HG02885 (cell line): Measurements from ENCODE around the gene IFT122.
"Not testable (repeated sequence)": the region's sequence is repeated elsewhere in the genome, so short reads cannot be mapped to it uniquely, and the experiment has no call there.

ENCODE experiments used
- ATAC-seq: cut with Tn5 transposase; IDR thresholded peaks from one replicate; pipeline ENCODE4 v1.9.1; 2021; ENCODE audit warnings: mild to moderate bottlenecking; ENCODE audit not compliant: unreplicated experiment, poor library complexity

Gene IFT122

GRCh38 chr3:129491794-129492193 lies 51.8 kb downstream of the IFT122 start:
- ATAC-seq = no peak

DNA sequence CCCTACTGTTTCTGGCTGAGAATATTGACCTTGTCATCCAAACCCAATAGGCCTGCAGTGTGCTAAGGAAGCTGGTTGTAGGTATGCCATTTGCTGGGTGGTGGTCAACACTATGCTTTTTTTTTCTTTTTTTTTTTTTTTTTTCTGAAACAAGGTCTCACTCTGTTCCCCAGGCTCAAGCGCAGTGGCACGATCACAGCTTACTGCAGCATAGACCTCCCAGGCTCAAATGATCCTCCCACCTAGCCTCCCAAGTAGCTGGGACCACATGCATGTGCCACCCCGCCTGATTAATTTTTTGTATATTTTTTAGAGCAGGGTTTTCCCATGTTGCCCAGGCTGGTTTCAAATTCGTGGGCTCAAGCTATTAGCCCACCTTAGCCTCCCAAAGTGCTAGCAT lies 52.7 kb downstream of the IFT122 start:
- ATAC-seq = no peak

DNA sequence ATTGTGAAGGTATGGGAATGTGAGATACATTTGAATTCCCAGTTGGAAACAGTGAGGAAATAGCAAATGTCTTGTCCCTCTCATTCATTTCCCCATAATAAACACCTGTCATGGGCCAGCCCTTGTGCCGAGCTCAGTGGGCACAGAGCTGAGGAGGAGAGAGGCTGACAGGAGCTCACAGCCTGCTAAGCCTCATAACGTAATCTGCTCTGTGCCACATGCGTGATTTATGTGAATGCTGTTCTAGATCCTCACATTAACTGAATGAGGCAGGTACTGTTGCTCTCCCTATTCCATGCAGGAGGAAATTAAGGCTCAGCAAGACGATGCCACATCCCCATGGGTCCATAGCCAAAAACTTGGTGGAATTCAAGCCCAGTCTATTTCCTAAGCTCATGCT lies 53.2 kb downstream of the IFT122 start:
- no peak for ATAC-seq

DNA sequence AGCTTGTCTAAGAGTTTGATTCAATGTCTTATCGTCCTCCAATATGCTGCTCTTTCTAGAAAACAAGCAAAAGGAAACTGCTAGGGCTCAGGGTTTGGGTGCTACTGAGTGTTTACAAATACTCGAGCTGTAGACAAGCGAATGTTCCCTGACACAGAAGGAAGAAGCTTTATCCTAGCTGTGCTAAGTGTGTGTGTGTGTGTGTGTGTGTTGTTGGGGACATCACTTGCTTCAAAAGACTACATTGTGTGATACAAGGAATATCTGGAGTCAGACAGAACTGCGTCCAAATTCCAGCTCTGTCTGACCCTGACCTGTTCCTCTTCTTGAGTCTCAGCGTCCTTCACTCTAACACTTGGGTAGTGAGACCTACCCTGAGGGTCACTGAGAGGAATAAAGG lies 54.5 kb downstream of the IFT122 start:
- not testable (repeated sequence) for ATAC-seq

- not testable (repeated sequence) for ATAC-seq
Observed at GRCh38 chr3:129495006-129495639, 55.1 kb downstream of the IFT122 start.

DNA sequence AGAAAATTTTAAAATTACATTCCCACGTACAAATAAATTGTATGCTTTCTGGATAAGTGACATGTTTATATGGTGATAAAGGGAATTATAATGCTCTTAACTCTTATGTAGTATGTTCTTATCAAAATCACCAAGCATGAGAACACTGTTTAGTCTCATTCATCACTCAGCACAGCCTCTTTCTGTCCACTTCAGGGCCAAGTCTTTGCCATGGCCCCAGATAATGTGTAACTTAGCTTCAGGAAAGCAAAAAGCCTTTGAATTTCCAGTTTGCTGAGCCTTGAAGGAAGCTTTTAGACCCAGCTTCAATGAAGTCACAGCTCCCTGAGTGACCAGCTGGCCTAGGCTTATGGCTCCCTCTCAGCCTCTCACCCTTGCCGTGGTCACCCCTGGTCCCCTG lies 57.9 kb downstream of the IFT122 start:
- not testable (repeated sequence) for ATAC-seq

DNA sequence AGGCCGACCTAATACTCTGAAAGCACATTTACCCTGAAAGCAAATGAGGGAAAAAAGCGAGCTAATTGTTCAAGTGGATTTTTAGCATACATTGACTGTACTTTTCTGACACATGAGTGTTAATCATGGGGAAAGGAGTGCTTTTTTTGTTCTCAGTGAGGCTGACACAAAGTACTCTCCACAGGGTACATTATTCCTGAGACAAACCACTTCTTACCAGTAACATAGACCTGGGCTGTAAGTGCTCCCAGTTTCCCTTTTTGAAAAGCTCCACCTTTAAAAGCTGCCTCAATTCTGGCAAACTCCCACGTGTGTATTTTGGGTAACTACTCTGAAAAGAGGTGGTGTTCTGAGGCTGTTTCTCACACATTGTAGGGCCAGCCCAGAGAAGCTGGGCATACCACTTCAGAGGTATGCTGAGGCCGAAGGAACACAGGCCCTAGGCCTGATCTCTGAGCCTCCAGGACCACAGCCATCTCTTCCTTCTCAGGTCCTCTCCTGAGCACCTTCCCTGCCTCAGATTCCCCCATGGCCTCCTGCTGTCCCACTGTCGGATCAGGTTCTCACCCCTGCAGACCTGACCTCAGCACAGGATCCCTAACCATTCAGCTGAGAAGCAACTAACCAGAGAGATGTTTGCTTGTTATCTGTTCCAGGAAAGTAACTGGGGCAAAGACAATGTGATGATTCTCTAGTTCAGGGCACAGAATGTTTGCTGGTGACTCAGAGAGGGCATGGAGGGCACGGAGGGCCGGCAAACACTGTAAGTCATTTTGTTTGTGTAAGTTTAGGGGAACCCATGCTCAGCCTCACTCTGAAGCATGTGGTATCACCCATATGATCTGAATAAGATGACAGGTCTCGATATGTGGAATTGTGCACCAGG lies 58.8 kb downstream of the IFT122 start:
- not testable (repeated sequence) for ATAC-seq

GRCh38 chr3:129499604-129500333 lies 59.7 kb downstream of the IFT122 start:
- not testable (repeated sequence) for ATAC-seq

- no peak for ATAC-seq
Observed at GRCh38 chr3:129500334-129500658, 60.3 kb downstream of the IFT122 start.

- no peak for ATAC-seq
Observed at GRCh38 chr3:129501630-129502029, 61.6 kb downstream of the IFT122 start.

- ATAC-seq = no peak
Observed at GRCh38 chr3:129502641-129503408, 62.8 kb downstream of the IFT122 start.

DNA sequence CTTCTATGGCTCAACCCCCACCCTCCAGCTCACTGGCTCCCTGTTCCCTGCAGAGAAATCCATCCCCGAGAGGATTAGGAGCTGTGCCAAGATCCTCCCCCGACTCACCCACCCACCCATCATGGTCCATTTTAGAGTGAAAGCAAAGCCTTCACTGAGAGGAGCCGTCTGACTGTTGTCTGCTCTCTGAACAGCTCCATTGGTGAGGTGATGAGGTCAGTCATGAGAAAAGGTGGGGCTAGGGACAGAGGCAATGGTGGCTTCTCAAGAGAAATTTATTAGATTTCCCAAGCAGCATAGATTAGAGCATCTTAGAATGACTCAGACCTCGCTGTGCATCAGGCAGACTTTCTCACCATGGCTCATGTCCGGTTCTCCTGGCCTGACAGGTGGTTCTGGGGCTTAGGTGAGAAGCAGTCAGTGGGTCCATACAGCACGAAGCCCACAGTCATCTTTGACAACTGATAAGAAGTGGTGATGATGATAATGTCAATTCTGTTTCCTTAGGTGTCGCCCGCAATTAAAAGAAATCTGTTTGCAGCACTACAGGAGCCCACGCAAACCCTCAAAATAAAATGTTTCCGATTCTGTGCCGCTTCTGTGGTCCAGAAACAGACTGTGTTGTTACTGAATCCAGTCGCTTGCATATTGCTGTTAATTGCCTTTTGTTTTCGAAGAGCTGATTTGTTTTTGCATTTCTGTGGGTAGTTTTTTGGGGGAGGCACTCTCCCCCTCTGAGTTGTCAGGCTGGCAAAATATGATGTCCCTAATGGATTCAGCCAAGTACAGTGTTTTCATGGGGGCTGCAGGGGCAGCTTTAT lies 63.7 kb downstream of the IFT122 start:
- no peak for ATAC-seq

- no peak for ATAC-seq
Observed at GRCh38 chr3:129504471-129505100, 64.6 kb downstream of the IFT122 start.

- no peak for ATAC-seq
Observed at GRCh38 chr3:129505341-129505740, 65.3 kb downstream of the IFT122 start.

DNA sequence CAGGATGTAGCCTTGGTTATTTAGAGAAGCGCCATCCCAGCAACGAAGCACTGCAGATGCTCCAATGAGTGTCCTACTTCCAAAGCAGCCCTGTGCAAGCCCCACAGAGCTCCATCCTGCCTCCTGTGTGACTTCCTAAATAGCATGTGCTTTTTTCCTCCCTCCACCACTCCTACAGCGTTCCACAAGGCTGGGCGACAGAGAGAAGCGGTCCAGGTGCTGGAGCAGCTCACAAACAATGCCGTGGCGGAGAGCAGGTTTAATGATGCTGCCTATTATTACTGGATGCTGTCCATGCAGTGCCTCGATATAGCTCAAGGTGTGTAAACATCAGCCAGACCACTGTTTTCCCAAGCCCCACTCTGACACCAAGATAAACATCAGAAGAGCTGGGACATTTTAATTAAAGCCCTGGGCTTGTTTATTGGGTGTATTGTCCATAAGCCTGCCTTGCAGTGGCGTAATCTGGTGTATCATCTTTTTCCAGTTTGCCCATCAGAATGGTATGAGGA lies 66.3 kb downstream of the IFT122 start:
- ATAC-seq = no peak

GRCh38 chr3:129507181-129507831 lies 67.3 kb downstream of the IFT122 start:
- no peak for ATAC-seq

GRCh38 chr3:129512595-129512994 lies 72.6 kb downstream of the IFT122 start:
- ATAC-seq = no peak

DNA sequence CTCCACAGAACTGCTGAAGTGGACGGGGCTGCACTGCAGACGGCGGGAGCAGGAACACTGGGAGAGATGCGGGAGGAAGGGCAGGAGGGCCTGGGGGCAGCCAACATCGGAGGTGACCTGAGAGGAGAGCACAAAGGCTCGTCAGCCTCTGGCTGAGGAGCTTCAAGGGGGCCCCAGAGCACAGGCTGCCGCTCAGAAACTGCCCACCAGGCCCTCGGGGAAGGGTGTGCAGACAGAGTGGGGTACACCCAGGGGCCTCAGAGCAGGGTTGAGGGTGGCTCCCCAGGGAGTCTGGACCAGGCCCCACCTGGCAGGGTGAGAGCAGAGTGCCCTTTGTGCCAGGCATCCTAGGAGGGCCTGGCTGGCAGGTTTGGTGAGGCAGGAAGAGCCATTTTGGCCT lies 73.7 kb downstream of the IFT122 start:
- ATAC-seq = no peak
